ENCODE measurements around the gene CENPT.

The CENPT gene, protein sequence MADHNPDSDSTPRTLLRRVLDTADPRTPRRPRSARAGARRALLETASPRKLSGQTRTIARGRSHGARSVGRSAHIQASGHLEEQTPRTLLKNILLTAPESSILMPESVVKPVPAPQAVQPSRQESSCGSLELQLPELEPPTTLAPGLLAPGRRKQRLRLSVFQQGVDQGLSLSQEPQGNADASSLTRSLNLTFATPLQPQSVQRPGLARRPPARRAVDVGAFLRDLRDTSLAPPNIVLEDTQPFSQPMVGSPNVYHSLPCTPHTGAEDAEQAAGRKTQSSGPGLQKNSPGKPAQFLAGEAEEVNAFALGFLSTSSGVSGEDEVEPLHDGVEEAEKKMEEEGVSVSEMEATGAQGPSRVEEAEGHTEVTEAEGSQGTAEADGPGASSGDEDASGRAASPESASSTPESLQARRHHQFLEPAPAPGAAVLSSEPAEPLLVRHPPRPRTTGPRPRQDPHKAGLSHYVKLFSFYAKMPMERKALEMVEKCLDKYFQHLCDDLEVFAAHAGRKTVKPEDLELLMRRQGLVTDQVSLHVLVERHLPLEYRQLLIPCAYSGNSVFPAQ

DNA sequence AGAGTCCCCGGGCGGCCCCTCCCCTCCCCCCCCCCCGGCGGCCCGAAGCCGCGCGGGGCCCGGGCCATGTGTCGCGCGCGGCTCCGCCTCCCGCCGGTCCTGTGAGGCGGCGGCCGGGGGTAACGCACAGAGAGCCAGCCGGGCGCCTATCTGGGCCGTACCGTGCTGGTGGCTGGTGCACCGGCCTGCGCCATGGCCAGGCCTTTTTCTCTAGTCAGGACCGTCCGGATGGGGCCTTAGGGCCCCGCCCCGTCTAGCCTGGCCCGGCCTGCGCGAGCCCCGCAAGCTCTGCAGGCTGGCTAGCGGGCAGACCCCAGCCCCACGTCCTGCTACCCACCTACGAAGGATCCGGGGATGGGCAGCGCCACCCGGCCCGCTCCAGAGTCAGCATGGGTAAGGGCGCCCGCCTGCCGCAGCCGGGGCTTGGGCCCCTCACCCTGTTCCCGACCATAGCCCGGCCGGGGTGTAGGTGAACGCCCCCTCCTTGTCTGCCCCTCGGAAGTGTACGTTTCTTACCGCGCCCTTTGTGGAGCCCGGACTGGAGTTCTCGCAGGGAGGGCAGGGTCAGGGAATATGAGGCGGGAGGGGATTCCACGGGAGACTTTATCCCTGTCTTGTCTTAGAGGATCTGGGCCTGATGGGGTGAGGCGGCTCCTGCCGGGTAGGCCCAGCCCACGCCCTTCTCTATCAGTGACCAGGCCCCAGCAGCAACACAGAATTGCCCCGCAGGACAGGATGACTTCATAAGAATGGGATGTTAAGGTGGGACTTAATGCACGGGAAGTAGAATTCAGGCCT, at the start of gene CENPT:
TSS of gene CENPT (minus strand) at position 630 of the 798 bp plus-strand sequence. CDS start 13,834 bp downstream, outside the sequence.
- peaks cover 25% of the 10 kb centered on the region for H3K4me1 Mint-ChIP-seq
- H3K27ac Mint-ChIP-seq, result peak within 1 kb of the TSS; percentile 88
- no peaks in the 10 kb centered on the region for H3K27me3 Mint-ChIP-seq
- no peaks in the 10 kb centered on the region for H3K36me3 Mint-ChIP-seq
- peak within 1 kb of the TSS; percentile 90 for H3K4me3 Mint-ChIP-seq
- ATAC-seq (ENCODE audit: low read depth), result peak; percentile 57
- no peaks in the 10 kb centered on the region for H3K9me3 Mint-ChIP-seq
- DNase-seq (ENCODE audit: low spot score in 2 of 2), result no peak

DNA sequence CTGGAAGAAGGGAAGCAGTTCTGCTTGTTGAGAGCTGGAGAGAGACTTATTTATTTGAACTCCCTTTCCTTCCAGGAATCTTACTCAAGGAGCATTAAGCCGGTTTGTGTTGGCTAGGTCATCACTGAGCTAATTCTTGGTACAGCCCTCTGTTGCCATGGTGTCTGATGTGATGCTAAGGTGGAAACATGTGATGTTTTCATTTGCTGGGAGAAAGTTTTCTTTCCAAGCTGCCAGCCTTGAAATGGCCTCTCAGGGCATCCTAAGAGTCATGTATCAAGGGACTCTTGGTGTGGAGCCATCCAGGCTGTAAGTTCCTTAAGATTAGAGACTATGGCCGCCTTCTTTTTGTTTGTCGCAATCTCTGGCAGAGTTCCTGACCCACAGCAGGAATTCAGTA, 49.7 kb upstream of the CENPT start:
- H3K9me3 Mint-ChIP-seq, result no peaks in the 10 kb centered on the region
- ATAC-seq (ENCODE audit: low read depth), result no peak
- no peak for DNase-seq (ENCODE audit: low spot score in 2 of 2)
- no peak overlapping the region for H3K4me3 Mint-ChIP-seq
- H3K4me1 Mint-ChIP-seq, result peaks cover 23% of the 10 kb centered on the region
- H3K36me3 Mint-ChIP-seq, result no peaks in the 10 kb centered on the region
- no peak overlapping the region for H3K27ac Mint-ChIP-seq
- no peaks in the 10 kb centered on the region for H3K27me3 Mint-ChIP-seq

DNA sequence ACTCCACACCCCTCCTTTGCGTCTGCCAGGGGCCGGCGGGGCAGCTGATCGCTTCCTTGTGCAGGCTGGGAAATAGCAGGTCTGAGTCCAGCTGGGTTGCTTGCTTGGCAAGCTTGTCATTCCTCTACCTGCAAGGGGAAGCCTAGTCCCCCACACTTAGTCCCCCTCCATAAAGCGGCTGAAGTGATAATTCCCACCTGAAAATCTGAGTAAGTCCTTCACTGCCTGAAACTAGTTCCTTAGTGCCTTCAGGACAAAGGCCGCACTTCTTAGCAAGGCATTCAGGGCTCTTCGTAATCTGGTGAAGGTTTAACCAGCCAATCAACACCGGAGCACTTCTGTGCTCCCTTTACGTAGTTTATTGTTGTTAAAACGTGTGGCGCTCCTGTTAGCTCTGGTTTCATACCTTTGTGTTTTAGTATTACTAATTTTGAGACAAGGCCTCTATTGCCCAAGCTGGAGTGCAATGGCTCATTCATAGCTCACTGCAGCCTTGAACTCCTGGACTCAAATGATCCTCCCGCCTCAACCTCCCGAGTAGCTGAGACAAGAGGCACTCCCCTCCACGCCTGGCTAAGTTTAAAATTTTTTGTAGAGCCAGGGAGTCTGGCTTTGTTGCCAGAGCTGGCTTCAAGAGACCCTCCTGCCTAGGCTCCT, 46.4 kb upstream of the CENPT start:
- Mint-ChIP-seq H3K27me3 (no peaks in the 10 kb centered on the region), H3K4me1 (peaks cover 17% of the 10 kb centered on the region), H3K9me3 (no peaks in the 10 kb centered on the region), H3K27ac (peak overlapping the region; percentile 88), H3K4me3 (peak overlapping the region; percentile 97), H3K36me3 (no peaks in the 10 kb centered on the region)
- ATAC-seq (ENCODE audit: low read depth) (no peak), DNase-seq (ENCODE audit: low spot score in 2 of 2) (no peak)

DNA sequence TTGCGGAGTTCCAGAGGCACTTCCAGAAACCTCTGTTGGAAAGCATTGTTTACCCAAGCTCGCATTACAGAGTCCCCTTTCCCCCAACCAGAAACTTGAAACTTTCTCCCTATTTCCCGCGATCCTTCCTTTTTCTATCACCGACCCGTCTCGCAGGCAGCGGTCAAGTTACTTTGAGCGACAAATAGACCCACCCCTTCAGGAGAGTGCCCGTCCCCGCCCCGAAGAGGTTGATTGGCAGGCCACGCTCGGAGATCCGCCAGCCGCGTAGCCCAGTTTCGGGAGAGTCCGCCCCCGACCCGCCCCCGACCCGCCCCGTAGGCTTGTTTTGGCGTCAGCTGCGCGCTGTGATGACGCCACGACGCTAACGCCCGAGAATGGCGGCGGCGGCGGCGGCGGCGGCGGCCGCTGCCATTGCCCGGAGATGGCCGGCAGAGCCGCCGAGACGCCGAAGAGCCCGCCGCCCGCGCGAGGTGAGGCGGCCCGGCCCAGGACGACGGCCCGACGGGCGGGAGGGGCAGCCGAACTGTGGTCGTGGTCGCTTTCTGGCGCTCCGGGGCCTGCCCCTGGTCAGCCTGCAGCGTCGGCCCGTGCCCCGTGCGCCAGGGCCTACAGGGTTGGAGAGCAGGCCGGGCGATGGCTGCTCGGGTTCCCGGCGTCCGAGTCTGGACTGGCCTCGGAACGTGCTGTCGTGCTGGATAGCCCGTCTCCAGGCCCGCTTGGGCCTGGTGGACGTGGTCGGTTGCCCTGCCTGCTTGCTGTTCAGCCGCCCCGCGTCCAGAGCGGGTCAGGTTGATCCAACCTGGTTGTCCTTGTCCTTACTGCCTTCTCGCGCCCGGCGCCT, 45.6 kb upstream of the CENPT start, which contains the start of gene PSKH1:
TSS of gene PSKH1 (plus strand) at position 356 of the 844 bp plus-strand sequence. CDS start 15,496 bp downstream, outside the sequence.
- Mint-ChIP-seq H3K4me1 (peaks cover 17% of the 10 kb centered on the region), H3K27me3 (no peaks in the 10 kb centered on the region), H3K36me3 (no peaks in the 10 kb centered on the region), H3K9me3 (no peaks in the 10 kb centered on the region), H3K4me3 (peak within 1 kb of the TSS; percentile 97), H3K27ac (peak within 1 kb of the TSS; percentile 88)
- ATAC-seq (ENCODE audit: low read depth), result peak; percentile 98
- peak; percentile 73 to 84 for DNase-seq (ENCODE audit: low spot score in 2 of 2)

- Mint-ChIP-seq H3K36me3 (no peaks in the 10 kb centered on the region), H3K27me3 (no peaks in the 10 kb centered on the region), H3K27ac (peak overlapping the region; percentile 56), H3K4me1 (peaks cover 17% of the 10 kb centered on the region), H3K4me3 (peak overlapping the region; percentile 97), H3K9me3 (no peaks in the 10 kb centered on the region)
- no peak for DNase-seq (ENCODE audit: low spot score in 2 of 2)
- ATAC-seq (ENCODE audit: low read depth), result no peak
These were observed 44.9 kb upstream of the CENPT start for GRCh38 chr16:67892375-67892774.

DNA sequence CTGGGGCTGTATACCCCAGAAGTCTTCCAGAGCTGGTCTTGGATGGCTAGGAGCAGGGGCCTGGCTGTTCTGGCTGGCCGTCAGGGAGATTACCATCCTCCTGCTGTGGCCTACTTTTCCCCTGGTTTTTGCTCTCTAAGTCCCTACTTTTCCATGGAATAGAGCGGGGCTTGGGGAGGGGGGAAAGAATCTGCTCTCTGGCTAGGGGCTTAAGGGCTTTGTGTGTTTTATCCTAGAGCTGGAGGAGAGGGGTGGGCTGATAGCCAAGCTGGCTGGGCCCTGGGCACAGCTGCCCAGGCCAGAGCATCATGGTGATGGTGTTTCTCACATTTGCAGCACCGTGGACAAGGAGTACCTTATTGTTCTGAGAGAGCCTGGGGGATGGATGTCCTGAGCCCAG, 40.8 kb upstream of the CENPT start:
- no peak overlapping the region for H3K27ac Mint-ChIP-seq
- H3K36me3 Mint-ChIP-seq, result peaks cover 6% of the 10 kb centered on the region
- ATAC-seq (ENCODE audit: low read depth) (no peak), DNase-seq (ENCODE audit: low spot score in 2 of 2) (no peak)
- H3K27me3 Mint-ChIP-seq, result no peaks in the 10 kb centered on the region
- peaks cover 3% of the 10 kb centered on the region for H3K4me1 Mint-ChIP-seq
- H3K4me3 Mint-ChIP-seq, result no peak overlapping the region
- H3K9me3 Mint-ChIP-seq, result no peaks in the 10 kb centered on the region

DNA sequence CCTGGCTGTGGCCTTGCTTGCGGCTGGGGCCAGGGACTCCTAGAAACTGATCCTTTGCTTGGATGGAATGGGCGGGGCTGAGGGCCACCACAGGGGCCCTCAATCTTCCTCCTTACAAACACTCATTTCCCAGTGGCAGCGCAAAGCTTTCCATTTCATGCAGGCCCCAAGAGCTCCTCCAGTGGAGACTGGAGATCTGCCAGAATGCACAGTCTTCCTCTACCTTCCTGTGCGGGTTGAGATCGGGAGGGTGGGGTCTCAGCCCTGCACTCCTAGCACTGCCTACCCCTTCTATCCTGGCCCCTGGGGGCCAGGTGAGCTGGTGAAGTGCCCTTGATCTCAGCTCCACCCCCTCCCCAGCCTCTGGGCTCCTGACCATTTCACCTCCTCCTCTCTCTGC, 38.9 kb upstream of the CENPT start:
- no peak for ATAC-seq (ENCODE audit: low read depth)
- no peak overlapping the region for H3K27ac Mint-ChIP-seq

DNA sequence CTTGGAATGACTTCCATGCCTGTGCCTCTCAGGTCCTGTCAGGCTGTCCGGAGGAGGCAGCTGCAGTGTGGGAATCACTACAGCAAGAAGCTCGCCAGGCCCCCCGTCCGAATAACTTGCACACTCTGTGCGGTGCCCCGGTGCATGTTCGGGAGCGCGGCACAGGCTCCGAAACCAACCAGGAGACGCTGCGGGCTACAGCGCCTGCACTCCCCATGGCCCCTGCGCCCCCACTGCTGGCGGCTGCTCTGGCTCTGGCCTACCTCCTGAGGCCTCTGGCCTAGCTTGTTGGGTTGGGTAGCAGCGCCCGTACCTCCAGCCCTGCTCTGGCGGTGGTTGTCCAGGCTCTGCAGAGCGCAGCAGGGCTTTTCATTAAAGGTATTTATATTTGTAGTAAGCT, 38.5 kb upstream of the CENPT start:
- no peak overlapping the region for H3K27ac Mint-ChIP-seq
- H3K36me3 Mint-ChIP-seq, result peaks cover 15% of the 10 kb centered on the region

More for the DNA sequence above, 38.9 kb upstream of the CENPT start:
- Mint-ChIP-seq H3K36me3 (peaks cover 12% of the 10 kb centered on the region), H3K4me3 (no peak overlapping the region), H3K27me3 (no peaks in the 10 kb centered on the region), H3K4me1 (no peaks in the 10 kb centered on the region), H3K9me3 (no peaks in the 10 kb centered on the region)
- DNase-seq (ENCODE audit: low spot score in 2 of 2), result no peak

GRCh38 chr16:67885545-67885944, 38.1 kb upstream of the CENPT start:
- H3K27me3 Mint-ChIP-seq, result no peaks in the 10 kb centered on the region
- H3K4me1 Mint-ChIP-seq, result no peaks in the 10 kb centered on the region
- peaks cover 15% of the 10 kb centered on the region for H3K36me3 Mint-ChIP-seq
- no peak overlapping the region for H3K4me3 Mint-ChIP-seq
- DNase-seq (ENCODE audit: low spot score in 2 of 2) (no peak), ATAC-seq (ENCODE audit: low read depth) (no peak)
- H3K9me3 Mint-ChIP-seq, result no peaks in the 10 kb centered on the region
- H3K27ac Mint-ChIP-seq, result no peak overlapping the region

More for the DNA sequence above, 38.5 kb upstream of the CENPT start:
- Mint-ChIP-seq H3K27me3 (no peaks in the 10 kb centered on the region), H3K9me3 (no peaks in the 10 kb centered on the region), H3K4me3 (no peak overlapping the region), H3K4me1 (no peaks in the 10 kb centered on the region)
- DNase-seq (ENCODE audit: low spot score in 2 of 2) (no peak), ATAC-seq (ENCODE audit: low read depth) (no peak)

DNA sequence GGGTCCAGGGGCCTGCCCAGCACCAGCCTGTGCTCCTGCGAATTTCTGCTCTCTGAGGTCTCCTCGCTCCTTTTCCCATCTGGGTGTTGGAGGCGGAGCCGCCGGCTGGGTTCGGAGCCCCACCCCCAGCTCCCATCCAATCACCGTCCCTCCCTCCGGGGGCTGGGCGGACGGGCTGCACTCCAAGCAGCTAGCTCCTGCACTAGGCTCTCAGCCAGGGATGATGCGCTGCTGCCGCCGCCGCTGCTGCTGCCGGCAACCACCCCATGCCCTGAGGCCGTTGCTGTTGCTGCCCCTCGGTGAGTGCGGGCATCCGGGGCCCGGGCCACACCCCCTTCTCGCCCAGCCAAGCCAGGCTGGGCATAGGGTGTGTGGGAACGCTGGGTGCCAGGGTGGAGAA, 37.2 kb upstream of the CENPT start, which contains the start of gene NRN1L:
TSS of gene NRN1L (plus strand) at position 202 of the 400 bp plus-strand sequence. CDS start at position 221, 19 bp downstream.
- DNase-seq (ENCODE audit: low spot score in 2 of 2), result no peak
- Mint-ChIP-seq H3K36me3 (peaks cover 20% of the 10 kb centered on the region), H3K4me1 (no peaks in the 10 kb centered on the region), H3K9me3 (no peaks in the 10 kb centered on the region), H3K27ac (no peak within 1 kb of the TSS), H3K4me3 (no peak within 1 kb of the TSS), H3K27me3 (no peaks in the 10 kb centered on the region)
- no peak for ATAC-seq (ENCODE audit: low read depth)

GRCh38 chr16:67883872-67884261, 36.4 kb upstream of the CENPT start:
- Mint-ChIP-seq H3K4me1 (no peaks in the 10 kb centered on the region), H3K9me3 (no peaks in the 10 kb centered on the region), H3K27ac (no peak overlapping the region), H3K4me3 (no peak overlapping the region), H3K36me3 (peaks cover 22% of the 10 kb centered on the region), H3K27me3 (no peaks in the 10 kb centered on the region)
- peak; percentile 77 to 87 for DNase-seq (ENCODE audit: low spot score in 2 of 2)
- peak; percentile 97 for ATAC-seq (ENCODE audit: low read depth)

- no peaks in the 10 kb centered on the region for H3K4me1 Mint-ChIP-seq
- ATAC-seq (ENCODE audit: low read depth) (peak; percentile 7), DNase-seq (ENCODE audit: low spot score in 2 of 2) (no peak)
- no peaks in the 10 kb centered on the region for H3K9me3 Mint-ChIP-seq
- H3K36me3 Mint-ChIP-seq, result peaks cover 24% of the 10 kb centered on the region
- H3K27ac Mint-ChIP-seq, result no peak overlapping the region
- no peak overlapping the region for H3K4me3 Mint-ChIP-seq
- H3K27me3 Mint-ChIP-seq, result no peaks in the 10 kb centered on the region
These were observed 35.8 kb upstream of the CENPT start for GRCh38 chr16:67883146-67883871.
